T-helper 17 cell (primary cell): ENCODE data around the gene KCTD2. TPM values are rescaled to one million over a fixed set of nuclear protein-coding genes. Genes with fewer than 3 reads are reported as not detected.
"Not testable (repeated sequence)": the region's sequence is repeated elsewhere in the genome, so short reads cannot be mapped to it uniquely, and the experiment has no call there.

ENCODE experiments used
- ATAC-seq: fragments of 150-1000 bp; cut with Tn5 transposase; 2 replicates; pipeline ENCODE4 v1.10.0; 2021; ENCODE audit warnings: mild to moderate bottlenecking, moderate library complexity
- DNase-seq, 3 donors: peaks; one replicate each; pipeline versions ENCODE4 v3.0.0 to v3.0.0-alpha.2; 2020 to 2021
- H3K9me3 ChIP-seq: one replicate; pipeline ENCODE4 v1.7.0; 2013; ENCODE audit warnings: low read length, mild to moderate bottlenecking; ENCODE audit not compliant: control insufficient read depth, poor library complexity, severe bottlenecking
- H3K27ac Mint-ChIP-seq: one replicate; pipeline ENCODE4 v1.8.0; 2022; ENCODE audit warnings: mild to moderate bottlenecking, moderate library complexity, mixed read lengths
- H3K27me3 Mint-ChIP-seq: one replicate; pipeline ENCODE4 v1.8.0; 2022; ENCODE audit warnings: mixed read lengths
- H3K36me3 Mint-ChIP-seq: one replicate; pipeline ENCODE4 v1.8.0; 2022; ENCODE audit warnings: low read depth, mixed read lengths
- H3K4me1 Mint-ChIP-seq: one replicate; pipeline ENCODE4 v1.8.0; 2022; ENCODE audit warnings: mild to moderate bottlenecking, mixed read lengths
- H3K4me3 Mint-ChIP-seq: one replicate; pipeline ENCODE4 v1.8.0; 2022; ENCODE audit warnings: mild to moderate bottlenecking, moderate library complexity, mixed read lengths
- total RNA-seq, 4 donors: library from RNA in 2 of 4; stranded (reverse) in 2 of 4; gene quantifications; one replicate each; pipeline ENCODE4 v1.2.3 and lab custom pipeline; 2022 to 2026

Gene KCTD2
- total RNA-seq, 2 donors from 2014 or later, result 20.4 to 27.7 TPM

DNA sequence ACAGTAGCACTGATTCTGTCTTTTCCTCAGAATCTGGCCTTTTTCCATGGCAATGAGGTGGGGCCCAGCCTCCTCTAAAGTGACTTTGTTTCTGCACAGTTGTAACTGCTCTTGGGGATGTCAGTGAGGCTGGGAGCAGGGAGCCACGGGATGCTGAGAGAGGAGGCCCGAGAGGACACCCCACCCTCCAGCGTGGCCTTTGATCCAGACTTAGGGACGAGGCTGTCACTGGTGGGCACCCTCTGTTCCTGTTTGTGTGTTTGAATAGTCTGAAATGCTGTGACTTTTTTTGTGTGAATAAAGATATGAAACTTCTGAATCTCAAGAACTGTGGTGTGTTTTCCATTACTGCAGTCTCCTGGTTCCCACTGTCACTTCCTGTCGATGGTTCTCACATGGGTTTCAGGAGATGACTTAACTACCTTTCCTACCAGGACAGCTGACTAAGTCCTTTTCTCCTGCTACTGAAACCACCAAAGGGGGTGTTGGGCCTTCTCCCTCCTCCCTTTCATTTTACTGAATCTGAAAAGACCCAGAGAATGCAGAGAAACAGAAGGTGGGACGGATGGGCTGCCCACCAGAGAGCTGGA lies 18.6 kb downstream of the KCTD2 start:
- Mint-ChIP-seq H3K27me3 (no peaks in the 10 kb centered on the region), H3K27ac (peak overlapping the region; percentile 88), H3K4me3 (no peak overlapping the region), H3K36me3 (peaks cover 3% of the 10 kb centered on the region), H3K4me1 (peaks cover 25% of the 10 kb centered on the region)
- H3K9me3 ChIP-seq, result no peaks in the 10 kb centered on the region
- ATAC-seq (no peak), DNase-seq (no peak)

GRCh38 chr17:75067856-75068255 lies 20.8 kb downstream of the KCTD2 start:
- H3K9me3 ChIP-seq, result no peaks in the 10 kb centered on the region
- Mint-ChIP-seq H3K27ac (peak overlapping the region; percentile 88), H3K27me3 (no peaks in the 10 kb centered on the region), H3K36me3 (peaks cover 3% of the 10 kb centered on the region), H3K4me1 (peaks cover 25% of the 10 kb centered on the region), H3K4me3 (peak overlapping the region; percentile 31)
- ATAC-seq (peak; percentile 85), DNase-seq (no peak)

- H3K4me1 Mint-ChIP-seq, result peaks cover 25% of the 10 kb centered on the region
- H3K36me3 Mint-ChIP-seq, result peaks cover 3% of the 10 kb centered on the region
- no peaks in the 10 kb centered on the region for H3K9me3 ChIP-seq
- H3K27ac Mint-ChIP-seq, result peak overlapping the region; percentile 88
- H3K27me3 Mint-ChIP-seq, result no peaks in the 10 kb centered on the region
- DNase-seq (no peak), ATAC-seq (no peak)
- H3K4me3 Mint-ChIP-seq, result no peak overlapping the region
Measured at GRCh38 chr17:75068750-75069149, 21.7 kb downstream of the KCTD2 start.

- H3K36me3 Mint-ChIP-seq, result no peaks in the 10 kb centered on the region
- ATAC-seq, result peak; percentile 28
- no peak overlapping the region for H3K27ac Mint-ChIP-seq
- H3K4me1 Mint-ChIP-seq, result peaks cover 23% of the 10 kb centered on the region
- H3K9me3 ChIP-seq, result no peaks in the 10 kb centered on the region
- DNase-seq, result no peak
- H3K27me3 Mint-ChIP-seq, result no peaks in the 10 kb centered on the region
- H3K4me3 Mint-ChIP-seq, result no peak overlapping the region
Measured at GRCh38 chr17:75069783-75070182, 22.8 kb downstream of the KCTD2 start.

DNA sequence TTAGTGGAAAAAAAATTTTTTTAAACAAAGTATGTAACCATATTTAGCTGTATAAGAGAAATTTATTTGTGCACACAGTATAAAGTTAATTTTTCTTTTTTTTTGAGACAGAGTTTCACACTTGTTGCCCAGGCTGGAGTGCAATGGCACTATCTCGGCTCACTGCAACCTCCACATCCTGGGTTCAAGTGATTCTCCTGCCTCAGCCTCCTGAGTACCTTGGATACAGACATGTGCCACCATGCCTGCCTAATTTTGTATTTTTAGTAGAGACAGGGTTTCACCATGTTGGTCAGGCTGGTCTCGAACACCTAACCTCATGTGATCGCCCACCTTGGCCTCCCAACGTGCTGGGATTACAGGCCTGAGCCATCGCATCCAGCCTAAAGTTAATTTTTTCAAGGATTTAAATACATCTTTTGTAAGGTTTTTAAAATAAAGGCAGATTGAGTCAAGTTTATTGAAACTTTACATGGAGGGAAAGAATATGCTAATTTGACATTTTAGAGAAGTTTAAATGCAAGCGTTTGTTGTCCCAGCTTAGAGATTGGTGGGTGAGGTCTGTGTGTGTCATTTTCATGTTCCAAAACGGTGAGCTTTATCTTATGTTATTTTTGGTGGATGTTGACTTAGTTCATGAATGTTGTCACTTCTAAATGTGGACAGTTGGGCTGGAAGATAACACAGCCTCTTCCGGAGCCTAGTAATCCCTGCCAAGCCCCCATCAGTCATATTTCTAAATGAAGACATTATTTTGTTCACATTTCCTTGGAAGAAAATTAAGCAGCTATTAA lies 24.6 kb downstream of the KCTD2 start:
- not testable (repeated sequence) for ATAC-seq, H3K4me3 Mint-ChIP-seq, H3K27me3 Mint-ChIP-seq, H3K9me3 ChIP-seq, H3K36me3 Mint-ChIP-seq, DNase-seq
- peak overlapping the region; percentile 19 for H3K27ac Mint-ChIP-seq
- peaks cover 13% of the 10 kb centered on the region for H3K4me1 Mint-ChIP-seq

DNA sequence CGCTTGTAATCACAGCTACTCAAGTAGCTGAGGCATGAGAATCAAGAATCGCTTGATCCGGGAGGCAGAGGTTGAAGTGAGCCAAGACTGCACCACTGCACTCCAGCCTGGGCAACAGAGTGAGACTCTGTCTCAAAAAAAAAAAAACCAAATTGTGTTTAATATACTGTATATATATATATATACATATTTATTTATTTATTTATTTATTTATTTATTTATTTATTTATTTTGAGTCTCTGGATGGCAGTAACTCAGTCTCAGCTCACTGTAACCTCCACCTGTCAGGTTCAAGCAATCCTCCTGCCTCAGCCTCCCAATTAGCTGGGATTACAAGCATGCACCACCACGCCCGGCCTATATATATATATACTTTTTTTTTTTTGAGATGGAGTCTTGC lies 25.9 kb downstream of the KCTD2 start:
- not testable (repeated sequence) for H3K9me3 ChIP-seq, H3K27me3 Mint-ChIP-seq, H3K4me3 Mint-ChIP-seq, ATAC-seq, H3K27ac Mint-ChIP-seq, H3K36me3 Mint-ChIP-seq, DNase-seq
- H3K4me1 Mint-ChIP-seq, result peaks cover 15% of the 10 kb centered on the region

DNA sequence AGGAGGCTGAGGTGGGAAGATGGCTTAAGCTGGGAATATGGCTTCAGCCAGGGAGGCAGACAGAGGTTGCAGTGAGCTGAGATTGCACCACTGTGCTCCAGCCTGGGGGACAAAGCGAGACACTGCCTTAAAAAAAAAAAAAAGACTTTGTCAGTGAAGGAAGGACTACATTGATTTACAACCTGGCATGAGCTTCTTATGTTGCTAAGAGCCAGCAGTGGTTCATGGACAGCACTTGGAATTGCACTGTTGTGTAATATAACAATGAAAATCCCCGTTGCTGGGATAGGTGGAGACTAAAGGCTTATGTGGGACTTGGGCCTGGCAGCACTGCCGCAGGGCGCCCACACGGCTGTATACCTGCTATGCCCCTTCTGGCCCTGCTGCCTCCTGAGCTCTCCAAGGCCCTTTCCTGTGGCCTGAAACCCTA lies 26.6 kb downstream of the KCTD2 start:
- DNase-seq, result no peak
- ATAC-seq, result no peak
- Mint-ChIP-seq H3K4me3 (no peak overlapping the region), H3K36me3 (no peaks in the 10 kb centered on the region), H3K4me1 (peaks cover 13% of the 10 kb centered on the region), H3K27ac (no peak overlapping the region), H3K27me3 (no peaks in the 10 kb centered on the region)
- no peaks in the 10 kb centered on the region for H3K9me3 ChIP-seq

- Mint-ChIP-seq H3K27me3 (no peaks in the 10 kb centered on the region), H3K36me3 (no peaks in the 10 kb centered on the region), H3K27ac (no peak overlapping the region), H3K4me3 (no peak overlapping the region), H3K4me1 (peaks cover 14% of the 10 kb centered on the region)
- H3K9me3 ChIP-seq, result no peaks in the 10 kb centered on the region
- DNase-seq, result no peak
- no peak for ATAC-seq
Measured at GRCh38 chr17:75074532-75074931, 27.5 kb downstream of the KCTD2 start.

DNA sequence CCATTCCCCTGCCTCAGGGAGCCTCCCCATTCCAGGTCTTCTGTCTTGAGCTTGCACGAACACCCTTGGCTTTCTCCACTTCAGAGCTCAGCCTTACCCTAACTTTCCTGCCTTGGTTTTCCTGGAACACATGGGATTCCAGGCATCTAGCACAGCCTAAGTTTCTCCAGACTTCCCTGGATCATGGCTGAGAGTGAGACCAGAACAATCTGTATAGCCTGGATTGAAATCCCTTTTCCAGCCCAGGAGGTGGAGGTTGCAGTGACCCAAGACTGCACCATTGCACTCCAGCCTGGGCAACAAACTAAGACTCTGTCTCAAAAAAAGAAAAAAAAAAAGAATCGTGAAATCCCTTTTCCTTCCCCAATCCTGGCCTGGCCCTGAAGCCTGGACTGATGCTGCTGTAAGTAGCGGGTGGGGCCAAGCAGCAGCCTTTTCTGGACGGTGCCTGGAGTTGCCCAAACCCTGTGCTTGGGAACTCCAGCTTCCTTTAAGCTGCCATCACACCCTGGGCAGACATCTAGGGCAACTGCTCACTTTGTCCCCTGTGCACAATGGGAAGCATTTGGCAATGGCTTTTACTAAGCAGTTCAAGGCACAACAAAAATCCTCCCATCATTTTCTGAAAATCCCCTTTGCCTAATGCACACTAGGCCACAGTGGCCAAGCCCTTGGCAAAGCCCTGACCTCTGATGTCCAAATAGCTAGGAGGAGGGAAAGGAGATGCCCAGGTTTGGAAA lies 28.7 kb downstream of the KCTD2 start:
- H3K9me3 ChIP-seq, result no peaks in the 10 kb centered on the region
- H3K36me3 Mint-ChIP-seq, result no peaks in the 10 kb centered on the region
- no peak for DNase-seq
- H3K27ac Mint-ChIP-seq, result peak overlapping the region; percentile 14
- H3K4me1 Mint-ChIP-seq, result peaks cover 11% of the 10 kb centered on the region
- no peak overlapping the region for H3K4me3 Mint-ChIP-seq
- no peaks in the 10 kb centered on the region for H3K27me3 Mint-ChIP-seq
- no peak for ATAC-seq

DNA sequence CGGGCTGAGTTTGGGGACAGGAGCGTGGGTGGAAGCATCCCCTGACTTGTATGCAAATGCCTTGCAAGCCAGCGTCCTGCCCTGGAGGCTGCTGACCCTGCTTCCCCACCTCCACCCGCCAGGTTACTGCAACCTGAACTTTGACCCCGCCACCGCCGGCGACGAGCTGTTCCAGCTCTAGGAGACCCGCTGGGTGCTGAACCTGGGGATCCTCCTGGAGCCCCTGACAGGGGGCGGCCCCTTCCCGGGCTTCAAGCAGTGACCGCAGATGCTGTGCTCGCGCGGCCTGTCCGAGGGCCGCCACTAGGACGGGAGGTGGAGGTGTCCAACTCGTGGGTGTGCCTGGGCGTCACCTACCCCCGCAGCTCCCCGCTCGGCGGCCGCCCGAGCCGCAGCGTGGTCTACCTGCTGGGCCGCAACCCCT lies 30.1 kb downstream of the KCTD2 start:
- H3K4me3 Mint-ChIP-seq, result peak overlapping the region; percentile 80
- ATAC-seq (no peak), DNase-seq (no peak)

DNA sequence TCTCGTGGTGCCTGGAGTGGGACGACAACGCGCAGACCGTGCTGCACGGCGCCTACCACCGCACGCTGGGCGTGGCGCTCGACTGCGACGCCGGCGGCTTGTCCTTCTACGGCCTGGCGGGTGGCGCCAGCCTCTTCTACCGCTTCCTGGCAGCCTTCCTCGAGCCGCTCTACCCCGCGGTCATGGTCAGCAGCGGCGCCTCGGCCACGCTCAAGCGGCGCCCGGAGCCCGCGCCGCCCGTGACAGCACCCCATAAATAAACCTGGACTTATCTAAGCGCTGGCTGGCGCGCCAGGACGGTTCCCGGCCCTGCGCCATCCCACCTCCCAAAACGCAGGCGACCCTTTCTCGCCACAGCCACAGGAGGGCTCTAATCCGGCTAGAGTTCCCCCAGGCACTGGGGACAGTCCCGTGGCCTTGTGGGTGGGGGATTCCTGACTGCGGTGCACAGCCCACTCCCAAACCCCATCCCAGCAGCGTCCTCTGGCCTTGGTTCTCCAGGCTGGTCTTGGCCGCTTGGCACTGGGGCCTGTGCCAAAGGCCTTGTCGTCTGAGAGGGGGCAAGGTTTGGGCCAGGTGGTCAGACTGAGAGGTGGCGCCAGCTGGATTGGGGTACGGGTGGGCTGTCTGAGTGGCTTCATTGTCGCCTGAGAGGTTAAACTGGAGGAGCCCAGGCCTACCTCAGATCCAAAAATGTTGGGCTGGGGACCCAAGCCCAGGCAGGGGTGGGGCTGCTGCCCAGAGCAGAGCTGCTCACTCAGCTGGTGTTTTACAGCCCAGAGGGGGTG lies 30.7 kb downstream of the KCTD2 start:
- peak in 2 of 3 donors; percentile 26 to 31 for DNase-seq
- H3K9me3 ChIP-seq, result no peaks in the 10 kb centered on the region
- no peaks in the 10 kb centered on the region for H3K27me3 Mint-ChIP-seq
- no peaks in the 10 kb centered on the region for H3K36me3 Mint-ChIP-seq
- peak; percentile 87 for ATAC-seq
- peaks cover 15% of the 10 kb centered on the region for H3K4me1 Mint-ChIP-seq
- H3K27ac Mint-ChIP-seq, result peak overlapping the region; percentile 75
- peak overlapping the region; percentile 80 for H3K4me3 Mint-ChIP-seq

More for the DNA sequence above, 30.1 kb downstream of the KCTD2 start:
- Mint-ChIP-seq H3K4me1 (peaks cover 12% of the 10 kb centered on the region), H3K27ac (peak overlapping the region; percentile 21), H3K27me3 (no peaks in the 10 kb centered on the region), H3K36me3 (no peaks in the 10 kb centered on the region)
- H3K9me3 ChIP-seq, result no peaks in the 10 kb centered on the region

DNA sequence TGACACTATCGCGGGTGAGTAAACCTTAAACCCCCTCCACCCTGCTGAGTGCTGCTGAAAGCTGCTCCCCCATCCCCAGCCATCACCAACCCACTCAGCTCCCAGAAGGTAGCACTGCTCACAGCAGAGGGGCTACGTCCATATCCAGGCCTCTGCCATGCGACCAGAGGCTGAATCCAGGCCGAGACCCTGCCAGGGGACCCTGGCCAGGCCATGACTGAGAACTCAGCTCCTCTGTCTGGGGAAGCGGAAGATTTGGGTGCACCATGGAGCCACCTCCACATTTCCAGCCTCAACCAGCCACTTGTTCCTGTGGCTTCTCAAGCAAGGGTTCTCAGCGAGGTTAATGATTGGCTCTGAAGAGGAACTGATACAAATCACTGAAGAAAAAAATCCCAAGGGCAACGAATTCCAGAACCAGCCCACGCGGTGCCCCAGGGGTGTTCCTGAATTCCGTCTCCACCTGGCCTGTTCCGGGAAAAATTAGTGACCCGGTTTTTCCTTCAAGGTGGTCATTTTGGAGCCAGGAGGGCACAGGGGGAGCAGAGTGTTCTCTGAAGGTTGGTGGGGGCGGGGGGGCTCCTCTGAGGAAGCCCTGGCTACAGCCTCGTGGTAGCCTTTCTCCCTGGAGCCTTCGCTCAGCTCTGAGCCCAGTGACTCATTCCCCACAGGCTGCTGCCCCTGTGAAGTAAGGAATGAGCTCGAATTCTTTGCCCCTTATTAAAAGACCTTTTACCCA lies 31.4 kb downstream of the KCTD2 start:
- peak; percentile 16 for ATAC-seq
- H3K27me3 Mint-ChIP-seq, result no peaks in the 10 kb centered on the region
- H3K9me3 ChIP-seq, result no peaks in the 10 kb centered on the region
- peak overlapping the region; percentile 31 for H3K4me3 Mint-ChIP-seq
- no peak for DNase-seq
- no peaks in the 10 kb centered on the region for H3K36me3 Mint-ChIP-seq
- peak overlapping the region; percentile 75 for H3K27ac Mint-ChIP-seq
- peaks cover 16% of the 10 kb centered on the region for H3K4me1 Mint-ChIP-seq
